GM19324 (cell line): ENCODE data around the gene RRBP1.
"Not testable (repeated sequence)": the region's sequence is repeated elsewhere in the genome, so short reads cannot be mapped to it uniquely, and the experiment has no call there.

ENCODE experiments used
- ATAC-seq: cut with Tn5 transposase; IDR thresholded peaks from one replicate; pipeline ENCODE4 v1.9.1; 2021; ENCODE audit warnings: mild to moderate bottlenecking, moderate library complexity; ENCODE audit not compliant: unreplicated experiment, low FRiP score

RRBP1 gene

GRCh38 chr20:17664025-17664633, 17.9 kb downstream of the RRBP1 start:
- ATAC-seq, result no peak

DNA sequence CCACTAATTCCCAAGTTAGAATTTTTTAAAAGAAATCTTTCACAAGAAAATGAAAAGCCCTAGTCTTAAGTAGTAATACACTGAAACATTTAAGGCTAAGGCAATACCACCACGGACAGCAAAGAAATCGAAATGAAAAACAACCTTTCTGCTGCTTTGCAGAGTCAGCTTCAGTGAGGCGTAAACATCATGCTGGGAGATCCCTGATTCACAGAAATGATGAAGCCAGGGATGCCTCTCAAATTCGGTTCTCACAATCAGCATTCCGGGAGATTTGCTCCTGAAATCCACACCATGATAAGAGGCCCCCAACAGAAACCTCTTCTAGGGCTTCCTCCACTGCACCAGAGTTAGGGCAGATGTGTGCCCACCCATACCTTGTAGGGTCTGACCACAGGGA, 18.6 kb downstream of the RRBP1 start:
- no peak for ATAC-seq

DNA sequence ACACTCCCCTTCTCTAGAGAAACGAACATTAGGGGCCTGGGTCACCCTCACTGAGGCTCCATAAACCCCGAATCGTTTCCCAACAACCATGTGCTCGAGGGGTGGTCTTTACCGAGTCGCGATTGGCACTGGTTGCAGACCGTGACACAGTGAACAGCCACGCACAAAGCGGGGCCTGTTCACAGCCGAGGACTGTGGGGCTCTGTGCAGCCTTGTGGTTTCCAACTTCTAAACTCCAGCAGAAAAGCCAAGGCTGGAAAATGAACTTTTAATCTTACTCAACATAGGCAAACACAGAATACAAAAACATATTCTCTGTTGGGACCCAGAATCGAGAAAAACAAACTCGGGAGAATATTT, 19.0 kb downstream of the RRBP1 start:
- ATAC-seq, result no peak

- no peak for ATAC-seq
These were observed 19.6 kb downstream of the RRBP1 start for GRCh38 chr20:17662333-17663039.

DNA sequence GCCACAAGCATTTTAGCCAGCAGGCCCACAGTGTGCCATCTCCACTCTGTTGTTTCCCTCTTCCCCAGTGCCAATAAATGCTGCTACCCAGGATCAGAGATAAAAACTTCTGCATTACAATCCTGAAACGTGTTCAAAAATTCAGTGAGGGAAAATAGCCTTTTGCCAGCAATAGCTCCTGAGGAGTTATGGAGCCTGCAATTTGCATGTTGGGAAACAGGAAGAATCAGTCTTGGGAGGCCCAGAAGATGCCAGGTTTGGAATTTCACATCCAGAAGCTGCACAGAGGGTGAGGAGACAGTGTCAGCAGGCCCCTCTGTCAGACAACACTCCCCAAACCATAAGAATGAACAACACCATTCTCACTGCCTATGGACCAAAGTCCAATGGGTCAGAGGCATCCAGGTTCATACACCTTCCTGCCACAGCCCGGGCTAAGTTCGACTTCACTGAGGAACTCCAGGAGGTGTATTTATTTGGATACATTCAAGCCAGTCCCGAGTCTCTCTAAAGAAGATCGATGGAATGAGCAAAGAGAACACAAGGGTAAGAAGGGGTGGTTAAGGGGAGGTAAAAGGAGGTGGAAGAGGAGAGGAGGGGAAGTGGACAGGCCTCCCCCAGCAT, 20.8 kb downstream of the RRBP1 start:
- no peak for ATAC-seq

DNA sequence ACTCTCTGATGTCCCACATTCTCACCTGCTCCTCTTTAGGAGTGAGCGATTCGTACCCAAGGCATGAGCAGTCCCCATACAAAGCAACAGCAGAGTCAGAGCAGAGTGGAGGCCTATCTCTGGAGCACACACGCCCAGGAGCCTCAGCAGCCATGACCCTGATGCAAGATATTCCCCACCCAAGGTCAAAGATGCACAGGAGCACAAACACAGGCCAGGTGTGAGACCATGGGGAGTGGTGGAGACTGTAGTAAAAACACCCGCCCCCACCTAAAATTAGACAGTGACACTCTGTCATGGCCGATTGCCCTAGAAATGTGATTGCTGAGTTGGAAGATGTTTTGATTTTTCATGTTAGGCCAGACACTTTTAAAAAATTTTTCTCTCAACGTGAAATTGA, 21.4 kb downstream of the RRBP1 start:
- ATAC-seq, result no peak

- ATAC-seq, result no peak
These were observed 22.2 kb downstream of the RRBP1 start for GRCh38 chr20:17659801-17660200.

DNA sequence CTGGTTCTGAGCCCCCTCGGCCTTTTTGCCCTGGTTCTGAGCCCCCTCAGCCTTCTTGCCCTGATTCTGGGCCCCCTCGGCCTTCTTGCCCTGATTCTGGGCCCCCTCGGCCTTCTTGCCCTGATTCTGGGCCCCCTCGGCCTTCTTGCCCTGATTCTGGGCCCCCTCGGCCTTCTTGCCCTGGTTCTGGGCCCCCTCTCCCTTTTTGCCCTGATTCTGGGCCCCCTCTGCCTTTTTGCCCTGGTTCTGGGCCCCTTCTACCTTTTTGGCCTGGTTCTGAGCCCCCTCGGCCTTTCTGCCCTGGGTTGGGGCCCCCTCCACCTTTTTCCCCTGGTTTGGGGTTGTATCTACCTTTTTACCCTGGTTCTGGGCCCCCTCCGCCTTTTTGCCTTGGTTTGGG, 22.7 kb downstream of the RRBP1 start:
- ATAC-seq, result not testable (repeated sequence)

DNA sequence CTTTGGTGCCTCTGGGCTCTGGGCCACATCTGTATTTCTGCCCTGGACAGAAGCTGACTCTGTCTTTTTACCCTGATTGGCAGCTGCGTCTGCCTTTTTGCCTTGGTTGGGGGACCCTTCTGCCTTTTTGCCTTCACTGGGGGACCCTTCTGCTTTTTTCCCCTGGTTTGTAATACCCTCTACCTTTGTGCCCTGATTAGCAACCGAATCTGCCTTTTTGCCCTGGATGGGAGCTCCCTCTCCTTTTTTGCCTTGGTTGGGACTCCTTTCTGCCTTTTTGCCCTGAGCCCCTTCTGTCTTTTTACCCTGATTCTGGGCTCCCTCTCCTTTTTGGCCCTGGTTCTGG, 23.4 kb downstream of the RRBP1 start:
- no peak for ATAC-seq

GRCh38 chr20:17657898-17658647, 24.0 kb downstream of the RRBP1 start:
- no peak for ATAC-seq

- no peak for ATAC-seq
These were observed 24.8 kb downstream of the RRBP1 start for GRCh38 chr20:17657079-17657825.

DNA sequence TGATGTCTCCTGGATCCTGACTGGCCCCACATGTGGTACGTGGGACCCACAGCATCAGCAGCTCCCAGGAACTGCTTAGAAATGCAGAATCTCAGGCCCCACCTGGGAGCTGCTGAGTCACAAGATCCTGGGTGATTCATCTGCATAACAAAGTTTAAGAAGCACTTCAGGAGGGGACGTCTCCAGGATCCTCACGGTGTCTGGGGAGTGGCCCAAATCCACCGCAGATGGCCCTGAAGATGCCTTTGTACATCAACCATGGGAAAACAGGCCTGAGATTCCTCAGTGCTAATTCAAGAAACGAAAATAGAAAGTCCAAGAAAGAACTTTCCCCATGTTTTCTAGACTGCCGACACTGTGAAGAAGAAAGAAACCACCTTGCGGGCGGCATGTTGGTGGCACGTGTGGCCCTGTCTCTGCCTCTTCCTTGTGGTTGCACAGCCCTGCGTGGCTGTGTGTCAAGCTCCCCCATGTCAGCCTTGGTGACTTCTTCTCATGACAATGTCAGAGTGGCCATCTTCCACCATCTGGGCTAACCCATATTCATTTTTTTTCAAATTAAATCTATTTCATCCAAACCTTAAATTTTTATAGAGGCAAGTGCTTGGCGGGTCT, 26.1 kb downstream of the RRBP1 start:
- ATAC-seq, result no peak

DNA sequence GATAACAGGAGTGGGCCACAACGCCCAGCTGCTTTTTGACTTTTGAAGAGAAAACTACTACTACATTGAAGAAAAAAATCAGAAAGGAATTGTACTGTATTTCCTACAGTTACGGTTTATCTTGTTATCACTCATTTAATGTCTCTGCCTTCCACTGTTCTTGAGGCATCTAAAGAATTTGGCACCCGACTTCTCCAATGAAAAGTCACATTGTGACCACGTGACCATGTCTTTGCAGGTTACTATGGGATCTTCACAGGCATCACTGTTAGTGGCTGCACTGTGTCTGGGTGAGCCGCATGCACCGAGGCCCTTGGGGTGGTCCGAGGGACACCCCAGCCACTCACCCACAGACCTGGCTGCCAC, 26.8 kb downstream of the RRBP1 start:
- no peak for ATAC-seq

DNA sequence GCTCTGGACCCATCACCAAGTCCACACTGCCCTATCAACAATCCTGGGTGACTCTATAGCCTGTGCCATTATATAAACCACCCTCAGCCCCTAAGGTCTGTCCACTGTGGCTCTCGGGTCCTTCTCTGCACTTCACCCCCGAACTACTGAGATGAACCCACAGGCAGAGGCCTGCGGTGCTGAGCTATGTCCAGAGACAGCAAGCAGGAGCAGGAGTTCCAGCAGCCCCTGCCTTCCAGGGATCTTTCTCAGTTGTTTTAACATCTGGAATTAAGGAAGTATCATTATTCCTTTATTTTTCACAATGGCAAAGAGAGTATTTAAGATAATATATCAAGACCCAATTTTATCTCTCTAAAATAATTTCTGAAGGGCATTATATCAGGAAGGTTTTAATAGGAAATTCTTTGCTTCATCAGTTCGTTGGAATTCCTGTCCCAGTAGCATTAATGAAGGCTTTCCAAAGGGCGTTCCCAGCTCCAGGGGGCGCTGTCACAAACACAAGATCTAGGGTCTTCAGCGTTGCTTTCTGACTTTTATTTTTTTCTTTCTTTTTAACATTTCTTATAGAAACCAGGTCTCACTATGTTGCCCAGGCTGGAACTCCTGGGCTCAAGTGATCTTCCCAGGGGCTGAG, 27.3 kb downstream of the RRBP1 start:
- ATAC-seq, result no peak

DNA sequence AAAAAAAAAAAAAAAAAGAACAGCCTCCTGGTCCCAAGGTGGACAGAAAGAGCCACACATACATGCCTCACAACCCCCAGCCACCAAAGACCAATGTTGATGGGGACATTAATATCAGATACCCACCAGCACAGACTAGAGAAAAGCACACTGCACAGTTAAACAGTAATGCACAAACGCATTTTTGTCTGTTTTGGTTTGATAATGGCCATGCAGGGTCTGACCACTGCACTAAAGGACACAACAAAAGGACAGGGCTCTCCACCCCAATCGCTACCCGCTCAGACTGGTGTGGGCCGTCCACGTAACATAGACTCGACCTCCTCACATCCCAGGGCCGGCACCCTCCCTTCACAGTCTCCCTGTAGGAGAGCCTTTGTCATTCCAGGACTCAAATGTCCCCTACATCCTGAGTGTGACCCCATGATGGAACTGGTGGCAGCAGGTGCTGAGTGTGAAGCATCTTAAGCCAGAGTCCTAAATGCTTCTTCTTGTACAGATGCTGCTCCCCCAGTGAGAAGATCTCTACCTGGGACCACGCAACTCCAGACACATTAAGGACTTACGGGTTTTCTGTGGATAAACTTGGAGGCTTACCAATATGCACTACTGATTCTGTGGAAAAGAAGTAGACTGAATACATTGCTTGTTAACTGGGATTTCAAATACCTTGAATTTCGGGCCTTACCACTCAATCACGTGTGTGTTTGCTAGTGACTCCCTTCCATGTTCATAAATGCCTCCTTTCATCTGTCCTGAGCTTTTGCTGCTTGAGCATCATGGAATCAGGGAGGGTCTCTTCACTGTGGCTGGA, 28.0 kb downstream of the RRBP1 start:
- ATAC-seq, result no peak

DNA sequence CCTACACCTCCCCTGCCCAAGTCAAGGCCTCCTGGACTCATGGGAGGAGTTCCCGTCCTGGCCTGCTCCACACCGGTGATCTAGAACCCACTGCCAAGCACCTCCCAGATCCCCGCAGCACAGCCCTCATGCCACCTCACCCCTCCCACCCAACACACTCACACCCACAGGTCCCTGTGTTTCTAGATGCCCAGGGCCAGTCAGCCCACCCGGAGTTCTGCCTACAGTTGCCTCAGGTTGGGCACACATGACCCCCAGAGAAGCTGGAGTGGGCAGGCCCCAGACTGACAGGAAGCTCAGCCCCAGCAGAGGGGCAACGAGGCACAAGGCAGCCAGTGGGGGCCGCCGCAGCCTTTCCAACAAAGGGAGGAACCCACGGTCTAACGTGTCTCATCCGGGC, 29.6 kb downstream of the RRBP1 start:
- no peak for ATAC-seq

DNA sequence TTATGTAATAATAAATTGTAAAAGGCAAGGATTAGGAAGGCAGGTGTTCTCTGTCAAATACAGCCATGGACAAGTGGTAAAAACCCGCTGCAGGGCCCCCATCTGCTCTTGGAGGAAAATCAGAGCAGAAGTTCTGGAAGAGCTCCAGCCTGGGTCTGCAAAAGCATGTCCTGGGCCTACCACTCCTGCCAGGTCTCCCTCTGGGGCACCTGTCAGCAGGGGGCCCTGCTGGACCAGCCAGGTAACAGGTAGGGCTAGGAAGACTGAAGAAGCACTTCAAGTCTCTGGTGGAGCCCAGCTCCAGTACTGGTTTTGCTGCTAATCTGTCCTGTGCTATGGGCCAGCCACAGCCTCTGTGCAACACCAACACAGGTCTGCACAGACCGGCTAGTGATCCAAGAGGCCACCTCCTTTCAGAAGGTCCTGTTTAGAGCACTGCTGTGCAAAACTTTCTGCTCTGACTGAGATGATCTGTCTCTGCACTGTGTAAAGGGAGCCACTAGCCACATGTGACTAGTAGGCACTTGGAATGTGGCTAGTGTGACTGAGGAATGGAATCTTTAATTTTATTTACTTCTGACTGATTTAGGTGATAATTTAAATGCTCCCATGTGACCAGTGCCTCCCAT, 30.2 kb downstream of the RRBP1 start:
- no peak for ATAC-seq

GRCh38 chr20:17651129-17651759, 30.8 kb downstream of the RRBP1 start:
- no peak for ATAC-seq
